Measurements from ENCODE around the gene DPEP1.

DNA sequence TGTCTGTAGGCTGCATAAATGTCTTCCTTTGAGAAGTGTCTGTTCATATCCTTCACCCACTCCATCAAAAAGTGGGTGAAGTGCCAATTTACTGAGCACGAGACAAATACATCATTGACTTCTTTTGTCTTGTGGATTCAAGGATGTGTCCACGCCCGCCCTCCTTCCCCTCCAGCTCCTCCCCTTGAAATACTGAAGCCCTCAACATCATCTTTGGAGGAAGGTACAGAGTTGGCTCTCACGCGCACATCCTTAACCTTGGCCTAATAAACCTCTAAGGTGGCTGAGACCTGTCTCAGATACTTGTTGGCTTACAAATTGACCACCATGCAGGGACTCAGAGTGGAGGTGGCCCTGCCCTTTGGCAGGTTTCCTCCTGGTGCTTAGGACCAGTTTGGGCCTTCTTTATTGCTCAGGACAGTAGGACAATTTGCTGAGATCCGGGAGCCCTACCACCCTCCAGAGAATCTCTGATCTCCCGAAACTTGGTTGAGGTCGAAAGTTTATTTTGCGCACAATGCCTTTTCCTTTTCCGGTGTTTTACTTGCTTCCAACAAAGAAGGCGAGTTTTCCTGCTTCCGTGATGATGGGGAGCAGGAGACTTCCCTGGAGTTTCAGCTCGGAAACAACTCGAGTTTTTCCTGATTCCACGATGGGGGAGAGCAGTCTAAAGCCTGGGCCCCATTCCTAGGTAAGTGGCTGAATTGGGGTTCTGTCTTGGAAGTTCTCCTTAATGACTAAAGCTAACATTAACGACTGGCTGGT lies 58.9 kb downstream of the DPEP1 start:
- TF ChIP-seq FOXM1 (IDR thresholded peaks at IDR 0.05; ENCODE audit: borderline replicate concordance) (no peak), BHLHE40 (IDR thresholded peaks at IDR 0.05; ENCODE audit: borderline replicate concordance) (no peak), SP1 (IDR thresholded peaks at IDR 0.05) (no peak)
